ENCODE data around the gene SPTB.
"Not testable (repeated sequence)": the region's sequence is repeated elsewhere in the genome, so short reads cannot be mapped to it uniquely, and the experiment has no call there.

The SPTB gene

GRCh38 chr14:64879635-64880220, at the start of gene SPTB:
SPTB (minus strand) TSS chr14:64879907; CDS start chr14:64823094, 56,813 bp downstream.
- DNase-seq: peak; percentile 91

- no peak for DNase-seq
These were observed 49.3 kb upstream of the SPTB start for GRCh38 chr14:64929014-64929359.

GRCh38 chr14:64928239-64929013, 48.7 kb upstream of the SPTB start:
- DNase-seq: no peak

- DNase-seq: no peak
These were observed 47.3 kb upstream of the SPTB start for GRCh38 chr14:64927031-64927430.

GRCh38 chr14:64926398-64926995, 46.8 kb upstream of the SPTB start:
- no peak for DNase-seq

GRCh38 chr14:64923015-64923414, 43.3 kb upstream of the SPTB start:
- no peak for DNase-seq

- DNase-seq: no peak
These were observed 40.8 kb upstream of the SPTB start for GRCh38 chr14:64920465-64920864.

- DNase-seq: no peak
These were observed 39.9 kb upstream of the SPTB start for GRCh38 chr14:64919618-64920017.

- DNase-seq: no peak
These were observed 39.5 kb upstream of the SPTB start for GRCh38 chr14:64919215-64919614.

GRCh38 chr14:64918216-64918615, 38.5 kb upstream of the SPTB start:
- no peak for DNase-seq

- no peak for DNase-seq
These were observed 36.1 kb upstream of the SPTB start for GRCh38 chr14:64915797-64916196.

GRCh38 chr14:64915029-64915424, 35.3 kb upstream of the SPTB start:
- DNase-seq: no peak

- peak; percentile 100 for DNase-seq
These were observed 34.7 kb upstream of the SPTB start, which contains the start of gene CHURC1 for GRCh38 chr14:64914237-64915028. CHURC1 (plus strand) TSS chr14:64914455; CDS start chr14:64914496, 41 bp downstream.

- not testable (repeated sequence) for DNase-seq
These were observed 33.8 kb upstream of the SPTB start for GRCh38 chr14:64913477-64913876.

GRCh38 chr14:64912261-64912660, 32.6 kb upstream of the SPTB start:
- no peak for DNase-seq

- peak; percentile 63 for DNase-seq
These were observed 31.3 kb upstream of the SPTB start for GRCh38 chr14:64910847-64911495.

GRCh38 chr14:64906022-64906421, 26.3 kb upstream of the SPTB start:
- DNase-seq: no peak

GRCh38 chr14:64899958-64900357, 20.3 kb upstream of the SPTB start:
- no peak for DNase-seq

GRCh38 chr14:64891839-64892375, 12.2 kb upstream of the SPTB start:
- DNase-seq: peak; percentile 84

GRCh38 chr14:64891173-64891838, 11.6 kb upstream of the SPTB start:
- DNase-seq: peak; percentile 54

- no peak for DNase-seq
These were observed 9.6 kb upstream of the SPTB start for GRCh38 chr14:64889352-64889751.

GRCh38 chr14:64885559-64885958, 5.9 kb upstream of the SPTB start:
- no peak for DNase-seq
